Left ventricle myocardium superior (tissue), 1 donor: ENCODE measurements around the gene RFESD. TPM values are rescaled to one million over a fixed set of nuclear protein-coding genes. Genes with fewer than 3 reads are reported as not detected.

Experiments used
- ATAC-seq: fragments of 200-7000 bp; cut with Tn5 transposase; one replicate; pipeline ENCODE4 v1.9.1; 2020; ENCODE audit warnings: mild to moderate bottlenecking, moderate library complexity
- DNase-seq: peaks from one replicate; pipeline ENCODE4 v3.0.0-alpha.2; 2020
- intact Hi-C: fragments of 100-400 bp; cut with micrococcal nuclease; formaldehyde crosslinking; loops from one replicate; pipeline ENCODE4 v1.11.0; 2022
- total RNA-seq: library from RNA; stranded (reverse); fragmentation: NEBNext Ultra II Directional; extraction: Animal tissue kit (Norgen Biotek cat#: 25700); gene quantifications from one replicate; pipeline ENCODE4 v1.2.1, GENCODE V29; 2021
- donor health status: DM: no; HTN: yes; CAD: no; lungs with severe emphysema.

The RFESD gene
- total RNA-seq, 1 donor from 2014 or later: 6.0 TPM

- no peak for DNase-seq
- intact Hi-C loops: no loop called here
- ATAC-seq: no peak
These were observed 6.3 kb downstream of the RFESD start for GRCh38 chr5:95652849-95653248.

GRCh38 chr5:95654196-95654595 is 7.6 kb downstream of the RFESD start:
- DNase-seq (no peak), ATAC-seq (no peak)
- intact Hi-C loops: no loop called here

DNA sequence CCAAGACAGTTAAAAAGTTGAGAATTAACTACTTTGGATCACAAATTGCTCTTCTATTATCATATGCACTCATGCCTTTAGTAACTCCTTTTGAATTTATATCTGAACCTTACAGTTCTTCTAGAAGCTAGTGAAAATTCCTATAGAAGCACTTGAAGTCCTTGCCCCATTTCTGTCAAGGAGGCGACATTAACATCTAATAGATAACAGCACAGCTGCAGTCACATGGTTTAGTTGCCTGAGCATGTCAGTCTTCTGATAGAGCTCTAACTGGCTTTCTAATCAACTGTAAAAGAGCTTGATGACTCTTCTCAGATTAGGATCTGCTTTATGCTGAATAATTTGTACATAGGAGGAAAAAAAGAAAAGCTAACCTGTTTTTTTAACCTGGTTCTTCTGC is 9.0 kb downstream of the RFESD start:
- DNase-seq: no peak
- intact Hi-C loops: no loop called here
- no peak for ATAC-seq

DNA sequence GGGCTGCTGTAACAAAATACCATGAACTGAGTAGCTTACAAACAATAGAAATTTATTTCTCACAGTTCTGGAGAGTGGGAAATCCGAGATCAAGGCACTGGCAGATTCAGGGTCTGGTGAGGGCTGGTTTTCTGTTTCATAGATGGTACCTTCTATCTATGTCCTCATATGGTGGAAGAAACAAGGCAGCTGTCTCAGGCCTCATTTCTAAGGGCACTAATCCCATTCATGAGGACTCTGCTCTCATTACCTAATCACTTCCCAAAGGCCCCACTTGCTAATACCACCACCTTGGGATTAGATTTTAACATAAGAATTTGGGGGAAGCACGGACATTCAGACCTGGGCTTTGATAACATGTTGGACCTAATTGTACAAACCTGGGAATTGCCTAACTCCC is 13.5 kb downstream of the RFESD start:
- intact Hi-C loops: loop anchor here (10.0 kb wide), 1 partner anchor 185 kb away; no protein-coding TSS in a partner anchor
- ATAC-seq: no peak
- no peak for DNase-seq

- intact Hi-C loops: loop anchor here (10.0 kb wide), 1 partner anchor 182 kb away; no protein-coding TSS in a partner anchor
- DNase-seq (no peak), ATAC-seq (no peak)
These were observed 16.4 kb downstream of the RFESD start for GRCh38 chr5:95662946-95663345.

- DNase-seq (no peak), ATAC-seq (peak; percentile 27)
- intact Hi-C loops: loop anchor here (10.0 kb wide), 1 partner anchor 181 kb away; no protein-coding TSS in a partner anchor
These were observed 17.7 kb downstream of the RFESD start for GRCh38 chr5:95664204-95664786.

DNA sequence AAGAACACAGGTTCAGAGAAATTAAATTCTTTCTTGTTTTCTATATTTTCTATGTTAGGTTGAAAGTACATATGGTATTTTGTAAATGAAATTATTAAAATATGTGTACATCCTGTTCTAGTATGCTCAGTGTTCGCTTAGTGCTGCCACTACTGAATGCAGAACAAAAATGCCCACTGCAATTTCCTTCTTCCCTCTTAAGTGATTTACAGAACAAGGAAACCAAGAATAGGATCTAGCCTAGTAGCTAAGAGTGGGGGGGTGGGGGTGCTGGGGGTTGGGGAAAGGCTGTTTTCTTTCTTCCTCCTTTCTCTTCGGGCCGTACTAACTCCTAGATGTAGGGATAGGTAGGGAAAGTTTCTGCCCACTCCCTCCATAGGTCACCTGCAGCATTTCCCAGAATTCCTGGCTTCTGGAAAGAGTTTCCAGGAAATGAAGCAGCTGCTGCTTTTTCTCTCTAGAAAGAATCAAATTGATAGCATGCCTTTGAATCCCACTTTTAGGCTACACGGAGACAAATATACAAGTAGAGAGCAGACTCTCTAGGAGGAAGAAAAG is 20.6 kb downstream of the RFESD start:
- no peak for ATAC-seq
- intact Hi-C loops: loop anchor here (10.0 kb wide), 1 partner anchor 178 kb away; no protein-coding TSS in a partner anchor
- no peak for DNase-seq

DNA sequence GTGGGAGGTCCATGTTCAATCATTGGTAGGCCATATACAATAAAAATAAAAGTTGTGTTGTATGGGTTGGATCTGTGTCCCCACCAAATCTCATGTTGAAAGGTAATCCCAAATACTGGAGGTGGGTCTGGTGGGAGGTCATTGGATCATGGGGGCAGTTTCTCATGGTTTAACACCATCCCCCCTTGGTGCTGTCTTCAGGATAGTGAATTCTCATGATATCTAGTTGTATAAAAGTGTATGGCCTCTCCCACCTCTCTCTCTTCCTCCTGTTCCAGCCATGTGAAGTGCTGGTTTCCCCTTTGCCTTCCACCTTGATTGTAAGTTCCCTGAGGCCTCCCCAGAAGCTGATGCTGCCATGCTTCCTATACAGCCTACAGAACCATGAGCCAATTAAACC is 21.1 kb downstream of the RFESD start:
- no peak for ATAC-seq
- intact Hi-C loops: loop anchor here (10.0 kb wide), 1 partner anchor 177 kb away; no protein-coding TSS in a partner anchor
- no peak for DNase-seq

DNA sequence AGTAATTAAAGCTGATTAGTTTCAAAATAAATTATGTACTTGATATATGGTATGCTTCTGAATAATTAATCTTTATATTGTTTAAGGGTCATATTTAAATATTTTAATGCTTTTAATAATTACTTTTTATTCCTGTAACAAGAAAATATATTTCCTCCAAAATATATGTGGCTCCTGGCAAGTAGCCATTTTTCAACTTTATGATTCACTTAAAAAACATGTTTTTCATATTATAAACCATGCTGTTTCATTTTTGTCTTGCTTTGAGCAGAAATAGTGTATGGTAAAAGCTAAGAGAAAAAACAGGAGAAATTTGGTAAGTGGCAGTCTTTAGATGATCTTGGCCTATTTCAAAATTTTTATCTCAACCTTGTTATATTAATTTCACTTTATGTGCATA is 21.6 kb downstream of the RFESD start:
- intact Hi-C loops: loop anchor here (10.0 kb wide), 1 partner anchor 177 kb away; no protein-coding TSS in a partner anchor
- ATAC-seq (no peak), DNase-seq (no peak)

DNA sequence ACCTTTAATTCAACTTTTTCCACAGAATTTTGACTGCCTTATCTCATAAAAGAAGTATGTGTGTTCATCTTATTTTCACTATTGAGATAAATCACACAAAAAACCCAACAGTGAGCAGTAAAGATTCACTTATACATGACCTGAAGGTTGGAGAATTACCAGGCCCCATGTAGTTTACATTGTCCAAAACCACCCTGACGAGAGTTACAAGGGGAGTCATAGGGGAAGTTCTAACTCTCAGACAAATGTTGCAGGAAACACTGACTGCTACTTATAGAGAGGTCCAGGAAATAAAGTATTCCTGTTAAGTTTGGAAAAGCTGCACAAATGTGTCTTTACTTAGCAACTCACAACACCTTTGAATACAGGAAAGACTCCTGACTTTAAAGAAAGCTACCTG is 22.2 kb downstream of the RFESD start:
- no peak for DNase-seq
- ATAC-seq: no peak
- intact Hi-C loops: loop anchor here (10.0 kb wide), 1 partner anchor 176 kb away; no protein-coding TSS in a partner anchor

- intact Hi-C loops: loop anchor here (10.0 kb wide), 1 partner anchor 175 kb away; no protein-coding TSS in a partner anchor
- peak; percentile 98 for ATAC-seq
- peak; percentile 70 for DNase-seq
These were observed 23.0 kb downstream of the RFESD start for GRCh38 chr5:95669540-95669939.

DNA sequence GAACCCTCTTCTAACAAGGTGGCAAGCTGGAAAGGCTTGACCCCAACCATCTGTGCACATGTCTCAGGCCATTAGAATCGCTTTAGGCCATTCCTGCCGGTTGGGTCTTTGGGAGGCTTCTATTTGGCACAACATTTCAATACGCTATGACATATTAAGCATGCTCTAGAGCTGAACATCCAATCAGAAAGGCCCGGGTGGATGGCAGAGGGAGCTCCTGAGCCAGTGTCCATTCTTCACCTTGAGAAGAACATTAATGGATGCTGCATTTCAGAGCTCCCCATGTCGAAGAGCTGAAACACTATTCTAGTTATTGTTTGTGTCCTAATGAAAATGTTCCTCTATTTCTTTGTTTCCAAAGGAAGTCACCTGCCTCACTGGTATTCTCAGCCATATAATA is 23.4 kb downstream of the RFESD start:
- intact Hi-C loops: loop anchor here (10.0 kb wide), 1 partner anchor 175 kb away; no protein-coding TSS in a partner anchor
- ATAC-seq (no peak), DNase-seq (no peak)

DNA sequence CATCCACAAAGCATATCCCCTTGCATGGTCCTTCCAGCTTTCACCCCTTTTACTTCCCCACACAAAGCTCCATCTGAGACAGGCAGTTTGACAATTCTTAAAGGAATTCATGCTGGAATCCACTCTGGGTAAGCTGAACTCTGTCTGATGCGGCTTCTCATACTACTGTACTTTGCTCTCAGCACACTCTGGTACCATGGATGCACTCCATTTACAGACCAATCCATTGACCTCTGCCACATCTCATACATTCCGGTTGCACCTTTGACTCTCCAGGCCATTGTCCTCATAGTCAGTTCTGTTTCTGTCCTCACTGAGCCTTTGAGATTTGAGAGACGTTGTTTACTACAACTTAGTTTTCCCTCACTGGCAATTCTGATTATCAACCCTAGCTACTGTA is 24.0 kb downstream of the RFESD start:
- intact Hi-C loops: no loop called here
- DNase-seq: no peak
- ATAC-seq: no peak

GRCh38 chr5:95671826-95672225 is 25.2 kb downstream of the RFESD start:
- intact Hi-C loops: no loop called here
- ATAC-seq: no peak
- no peak for DNase-seq

- intact Hi-C loops: no loop called here
- ATAC-seq: no peak
These were observed 26.1 kb downstream of the RFESD start for GRCh38 chr5:95672641-95673040.

GRCh38 chr5:95673081-95673480 is 26.5 kb downstream of the RFESD start:
- intact Hi-C loops: no loop called here
- DNase-seq (peak; percentile 35), ATAC-seq (peak; percentile 58)

More at GRCh38 chr5:95672641-95673040, 26.1 kb downstream of the RFESD start:
- no peak for DNase-seq

GRCh38 chr5:95682891-95683290 is 36.3 kb downstream of the RFESD start, which contains the start of gene SPATA9:
SPATA9 (minus strand) TSS chr5:95682991; CDS start chr5:95682854, 137 bp downstream.
- DNase-seq (no peak), ATAC-seq (no peak)
- intact Hi-C loops: no loop called here

DNA sequence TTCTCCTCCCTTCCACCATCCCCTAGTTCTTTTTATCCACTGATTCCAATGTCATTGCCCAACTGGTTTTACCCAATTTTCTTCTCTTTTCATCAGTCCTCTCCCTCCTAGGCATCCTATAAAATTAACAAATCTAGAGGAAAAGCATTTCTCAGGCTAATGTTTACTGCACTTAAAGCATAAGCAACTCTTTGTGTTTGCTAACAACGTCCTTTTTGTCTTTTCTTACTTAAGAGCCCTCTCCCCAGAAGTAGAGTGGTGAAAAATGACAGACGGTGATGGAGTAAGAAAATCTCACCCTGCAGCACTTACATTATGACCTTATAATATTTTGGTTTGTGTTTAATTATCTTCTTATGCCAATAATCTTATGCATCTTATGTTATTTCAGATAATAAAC is 37.8 kb downstream of the RFESD start:
- intact Hi-C loops: no loop called here
- no peak for DNase-seq
- ATAC-seq: no peak

DNA sequence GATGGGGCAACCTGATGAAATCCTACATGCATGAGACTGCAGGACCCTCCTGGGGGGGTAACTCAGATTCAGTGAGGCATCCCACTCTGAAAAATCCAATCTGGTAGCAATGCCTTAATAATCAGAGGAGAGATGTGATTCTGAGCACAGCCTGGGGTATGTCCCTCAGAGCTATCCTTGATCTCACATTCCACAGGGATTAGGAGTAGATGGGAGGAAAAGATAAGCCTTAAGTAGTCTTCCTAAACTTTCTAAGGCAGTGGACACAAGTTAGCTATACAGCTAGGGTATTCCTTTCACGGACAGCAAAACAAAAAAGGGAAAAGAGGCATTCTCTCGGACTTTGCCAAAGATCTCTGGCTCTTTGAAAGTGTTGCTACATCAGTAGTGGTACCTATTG is 40.1 kb downstream of the RFESD start:
- DNase-seq (no peak), ATAC-seq (no peak)
- intact Hi-C loops: no loop called here

GRCh38 chr5:95689680-95690079 is 43.1 kb downstream of the RFESD start:
- no peak for ATAC-seq
- no peak for DNase-seq
- intact Hi-C loops: no loop called here

GRCh38 chr5:95690333-95690732 is 43.8 kb downstream of the RFESD start:
- no peak for DNase-seq
- intact Hi-C loops: no loop called here
- no peak for ATAC-seq
